B cell (primary cell): ENCODE results near the gene ZNF425.

ENCODE experiments used
- CTCF ChIP-seq: fragments of 200-600 bp; IDR thresholded peaks from one replicate; pipeline ENCODE4 v1.8.0; 2022; ENCODE audit warnings: antibody characterized with exemption, mild to moderate bottlenecking
- EZH2 ChIP-seq: IDR thresholded peaks from 2 replicates; pipeline ENCODE4 v1.6.1; 2012; ENCODE audit warnings: borderline replicate concordance, low read depth, mild to moderate bottlenecking, moderate library complexity, low read length; ENCODE audit not compliant: insufficient read depth, poor library complexity, severe bottlenecking

GRCh38 chr7:149141893-149142292, 15.8 kb upstream of the ZNF425 start:
- TF ChIP-seq CTCF (no peak), EZH2 (no peak)
